ENCODE results near the gene THAP8.
"Not testable (repeated sequence)": the region's sequence is repeated elsewhere in the genome, so short reads cannot be mapped to it uniquely, and the experiment has no call there.

THAP8 gene

DNA sequence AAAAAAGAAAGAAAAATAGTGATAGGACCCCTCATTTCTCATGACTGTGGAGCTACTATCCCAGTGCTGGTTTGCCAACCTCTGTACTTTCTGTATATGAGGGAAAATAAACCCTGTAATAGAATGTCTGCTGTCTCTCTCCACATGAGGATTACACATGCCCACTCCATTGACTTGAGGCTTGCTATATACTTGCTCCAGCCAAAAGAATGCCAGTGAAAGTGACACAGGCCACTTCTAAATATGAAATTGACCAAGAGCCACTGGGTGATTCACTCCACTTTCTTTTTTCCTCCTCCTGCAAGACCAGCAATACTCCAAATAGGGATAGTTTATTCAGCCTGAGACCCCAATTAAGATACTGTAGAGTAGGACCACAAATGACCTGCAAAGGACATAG lies 6.2 kb downstream of the THAP8 start:
- TF ChIP-seq EZH2 (IDR thresholded peaks at IDR 0.05) (no peak), POLR2AphosphoS5 (IDR thresholded peaks at IDR 0.05; ENCODE audit: borderline replicate concordance, low read depth, low read length) (no peak), FOXP2 (optimal IDR thresholded peaks at IDR 0.05; ENCODE audit: control extremely low read depth, extremely low read length, insufficient read depth) (no peak)
- Histone ChIP-seq H3K36me3 (ENCODE audit: insufficient read depth, low read length) (no peaks in the 10 kb centered on the region), H3K9me3 (ENCODE audit: low read depth, low read length) (no peaks in the 10 kb centered on the region), H3K4me3 (no peak overlapping the region), H3K27ac (no peak overlapping the region), H3K9ac (ENCODE audit: insufficient read length) (no peak overlapping the region)
- DNase-seq (ENCODE audit: low read depth, low spot score), result no peak

DNA sequence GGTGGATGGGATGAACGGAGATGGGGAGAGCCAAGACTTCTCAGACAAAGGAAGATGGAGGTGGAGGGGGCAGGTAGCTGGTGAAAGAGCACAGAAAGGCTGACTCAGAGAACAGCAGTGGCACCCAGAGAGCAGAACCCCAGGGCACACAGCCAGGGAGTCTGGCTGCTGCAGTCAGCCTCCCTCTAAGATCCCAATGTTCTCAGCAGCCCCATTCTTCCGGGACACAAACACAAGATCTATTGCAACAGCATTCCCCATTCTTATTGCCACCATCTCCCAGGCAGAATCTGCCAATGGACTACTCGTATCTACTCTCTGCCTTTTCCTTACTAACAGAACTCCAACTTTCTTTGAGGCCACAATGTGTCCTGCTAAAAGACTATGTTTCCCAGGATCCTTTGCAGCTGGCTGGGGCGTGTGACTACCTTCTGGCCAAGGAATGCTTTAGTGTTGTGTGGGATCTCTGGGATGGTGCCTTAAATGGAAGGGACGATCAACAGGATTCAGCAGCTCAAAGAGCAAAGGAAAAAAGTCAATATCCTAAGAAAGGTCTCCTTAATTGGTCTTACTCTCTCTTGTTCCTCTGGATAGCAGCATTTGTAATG lies 7.5 kb downstream of the THAP8 start:
- Histone ChIP-seq H3K27ac (no peak overlapping the region), H3K36me3 (ENCODE audit: insufficient read depth, low read length) (no peaks in the 10 kb centered on the region), H3K9ac (ENCODE audit: insufficient read length) (no peak overlapping the region), H3K9me3 (ENCODE audit: low read depth, low read length) (no peaks in the 10 kb centered on the region), H3K4me3 (no peak overlapping the region)
- TF ChIP-seq EZH2 (IDR thresholded peaks at IDR 0.05), result no peak
- TF ChIP-seq FOXP2 (optimal IDR thresholded peaks at IDR 0.05; ENCODE audit: control extremely low read depth, extremely low read length, insufficient read depth), result no peak
- TF ChIP-seq POLR2AphosphoS5 (IDR thresholded peaks at IDR 0.05; ENCODE audit: borderline replicate concordance, low read depth, low read length), result no peak
- DNase-seq (ENCODE audit: low read depth, low spot score), result no peak

DNA sequence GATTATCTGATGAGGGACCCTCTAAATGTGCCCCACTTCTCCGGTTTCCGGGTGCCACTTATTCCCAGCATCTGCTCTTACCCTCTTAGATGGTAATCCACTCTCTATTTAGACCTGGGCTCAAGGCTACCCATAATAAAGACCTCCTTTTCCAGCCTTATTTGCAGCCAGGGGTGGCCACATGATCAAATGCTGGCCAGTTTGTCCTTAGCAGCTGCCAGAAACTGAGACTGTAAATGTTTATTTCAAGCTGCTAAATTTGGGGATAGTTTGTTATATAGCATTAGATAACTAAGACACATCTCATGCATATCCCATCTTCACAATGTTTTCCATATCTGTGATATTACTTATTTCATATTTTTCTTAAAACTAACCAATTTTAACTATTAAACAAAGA lies 10.1 kb downstream of the THAP8 start:
- TF ChIP-seq POLR2AphosphoS5 (IDR thresholded peaks at IDR 0.05; ENCODE audit: borderline replicate concordance, low read depth, low read length) (no peak), EZH2 (IDR thresholded peaks at IDR 0.05) (no peak), FOXP2 (optimal IDR thresholded peaks at IDR 0.05; ENCODE audit: control extremely low read depth, extremely low read length, insufficient read depth) (no peak)
- no peaks in the 10 kb centered on the region for H3K36me3 ChIP-seq (ENCODE audit: insufficient read depth, low read length)
- no peak overlapping the region for H3K27ac ChIP-seq
- no peak overlapping the region for H3K4me3 ChIP-seq
- H3K9me3 ChIP-seq (ENCODE audit: low read depth, low read length), result no peaks in the 10 kb centered on the region
- no peak overlapping the region for H3K9ac ChIP-seq (ENCODE audit: insufficient read length)
- no peak for DNase-seq (ENCODE audit: low read depth, low spot score)

DNA sequence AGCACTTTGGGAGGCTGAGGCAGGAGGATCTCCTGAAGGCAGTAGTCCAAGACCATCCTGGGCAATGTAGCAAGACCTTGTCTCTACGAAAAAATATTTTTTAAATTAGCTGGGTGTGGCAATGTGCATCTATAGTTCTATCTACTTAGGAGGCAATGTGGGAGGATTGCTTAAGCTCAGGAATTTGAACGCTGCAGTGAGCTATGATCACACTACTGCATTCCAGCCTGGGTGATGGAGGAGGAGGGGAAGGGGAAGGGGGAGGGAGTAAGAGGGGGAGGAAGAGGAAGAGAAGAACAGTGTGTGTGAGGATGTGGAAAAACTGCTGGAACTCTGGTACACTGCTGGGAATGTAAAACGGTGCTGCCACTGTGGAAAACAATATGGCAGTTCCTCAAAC lies 12.3 kb downstream of the THAP8 start:
- no peak overlapping the region for H3K9ac ChIP-seq (ENCODE audit: insufficient read length)

DNA sequence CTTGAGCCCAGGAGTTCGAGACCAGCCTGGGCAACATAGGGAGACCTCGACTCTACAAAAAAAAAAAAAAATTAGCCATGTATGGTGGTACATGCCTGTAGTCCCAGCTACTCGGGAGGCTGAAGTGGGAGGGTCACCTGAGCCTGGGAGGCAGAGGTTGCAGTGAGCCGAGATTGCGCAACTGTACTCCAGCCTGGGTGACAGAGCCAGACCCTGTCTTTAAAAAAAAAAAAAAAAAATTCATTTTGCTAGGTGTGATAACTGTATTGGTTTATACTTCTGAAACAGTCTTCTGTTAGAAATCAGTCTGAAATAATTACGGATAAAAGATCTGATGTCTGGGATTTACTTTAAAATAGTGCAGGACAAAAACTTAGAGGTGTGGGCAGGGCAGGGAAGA lies 13.0 kb downstream of the THAP8 start:
- H3K27ac ChIP-seq, result peak overlapping the region; percentile 73; the same call in 1 of the 2 replicates
- H3K9ac ChIP-seq (ENCODE audit: insufficient read length); H3K9me3 ChIP-seq (ENCODE audit: low read depth, low read length); H3K4me3 ChIP-seq; DNase-seq (ENCODE audit: low read depth, low spot score); H3K36me3 ChIP-seq (ENCODE audit: insufficient read depth, low read length): not testable (repeated sequence)

More for the DNA sequence above, 12.3 kb downstream of the THAP8 start:
- no peaks in the 10 kb centered on the region for H3K36me3 ChIP-seq (ENCODE audit: insufficient read depth, low read length)
- TF ChIP-seq POLR2AphosphoS5 (IDR thresholded peaks at IDR 0.05; ENCODE audit: borderline replicate concordance, low read depth, low read length) (no peak), EZH2 (IDR thresholded peaks at IDR 0.05) (no peak), FOXP2 (optimal IDR thresholded peaks at IDR 0.05; ENCODE audit: control extremely low read depth, extremely low read length, insufficient read depth) (no peak)
- peak overlapping the region; percentile 73 for H3K27ac ChIP-seq
- H3K9me3 ChIP-seq (ENCODE audit: low read depth, low read length), result no peaks in the 10 kb centered on the region
- no peak overlapping the region for H3K4me3 ChIP-seq
- no peak for DNase-seq (ENCODE audit: low read depth, low spot score)

DNA sequence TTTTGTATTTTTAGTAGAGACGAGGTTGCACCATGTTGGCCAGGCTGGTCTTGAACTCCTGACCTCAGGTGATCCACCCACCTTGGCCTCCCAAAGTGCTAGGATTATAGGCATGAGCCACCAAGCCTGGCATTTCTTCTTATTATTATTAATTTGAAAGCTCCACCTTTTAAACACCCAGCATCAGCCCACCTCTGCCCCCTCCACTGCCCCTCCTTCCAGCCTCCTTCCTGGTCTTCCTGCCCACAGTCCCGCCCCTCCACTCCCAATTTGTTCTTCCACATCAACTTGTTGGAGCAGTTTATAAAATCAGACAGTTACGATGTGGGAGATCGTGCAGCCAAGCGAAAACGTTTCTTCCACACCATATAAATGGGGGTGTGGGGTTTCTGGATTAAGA lies 13.6 kb downstream of the THAP8 start:
- Histone ChIP-seq H3K9me3 (ENCODE audit: low read depth, low read length) (no peaks in the 10 kb centered on the region), H3K36me3 (ENCODE audit: insufficient read depth, low read length) (no peaks in the 10 kb centered on the region), H3K27ac (no peak overlapping the region), H3K4me3 (no peak overlapping the region), H3K9ac (ENCODE audit: insufficient read length) (no peak overlapping the region)
- DNase-seq (ENCODE audit: low read depth, low spot score), result no peak
- TF ChIP-seq EZH2 (IDR thresholded peaks at IDR 0.05) (no peak), FOXP2 (optimal IDR thresholded peaks at IDR 0.05; ENCODE audit: control extremely low read depth, extremely low read length, insufficient read depth) (no peak), POLR2AphosphoS5 (IDR thresholded peaks at IDR 0.05; ENCODE audit: borderline replicate concordance, low read depth, low read length) (no peak)

DNA sequence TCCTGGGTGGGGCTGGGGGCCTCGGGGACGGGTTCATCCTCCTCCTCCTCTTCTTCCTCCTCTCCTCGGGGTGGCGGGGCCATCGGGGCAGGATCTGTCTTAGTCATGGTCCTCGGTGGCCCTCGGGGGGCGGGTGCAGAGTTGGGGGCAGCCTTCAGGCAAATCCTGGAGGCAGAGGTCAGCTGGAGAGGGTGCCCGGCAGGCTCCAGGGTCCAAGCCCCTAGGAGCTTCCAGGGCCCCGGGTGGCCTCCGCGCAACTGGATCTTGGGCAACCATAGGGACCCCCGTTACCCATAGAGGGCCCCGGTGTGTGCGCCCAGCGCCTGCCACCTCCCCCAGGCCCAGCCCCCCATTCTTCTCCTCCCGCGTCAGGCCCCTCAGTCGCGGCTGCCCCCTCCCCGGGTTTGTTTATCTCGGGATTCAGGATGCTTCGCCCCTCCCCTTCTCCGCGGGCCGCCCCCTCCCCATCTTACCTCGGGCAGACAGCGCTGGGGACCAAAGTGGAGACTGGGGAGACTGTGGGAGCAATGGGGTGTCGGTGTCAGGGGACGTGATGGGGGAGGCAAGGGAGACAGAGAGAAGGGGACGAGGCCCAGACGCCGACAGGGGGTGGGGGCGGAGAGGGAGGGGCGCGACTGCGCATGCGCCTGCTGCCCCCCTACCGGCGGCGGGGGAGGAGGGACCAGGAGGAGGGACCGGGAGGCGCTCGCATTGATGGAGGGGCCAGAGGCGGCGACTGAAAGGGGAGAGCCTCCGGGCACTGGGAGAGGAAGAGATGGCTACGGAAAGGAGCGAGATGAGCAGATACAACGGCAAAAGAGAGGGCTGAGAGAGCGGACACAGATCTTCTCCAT lies 21.6 kb downstream of the THAP8 start, which contains the start of gene CLIP3:
Gene CLIP3 (minus strand): TSS at position 623 of the 854 bp plus-strand sequence. CDS start 516 bp downstream, at position 107.
- H3K4me3 ChIP-seq, result peak within 1 kb of the TSS; percentile 71
- no peaks in the 10 kb centered on the region for H3K36me3 ChIP-seq (ENCODE audit: insufficient read depth, low read length)

DNA sequence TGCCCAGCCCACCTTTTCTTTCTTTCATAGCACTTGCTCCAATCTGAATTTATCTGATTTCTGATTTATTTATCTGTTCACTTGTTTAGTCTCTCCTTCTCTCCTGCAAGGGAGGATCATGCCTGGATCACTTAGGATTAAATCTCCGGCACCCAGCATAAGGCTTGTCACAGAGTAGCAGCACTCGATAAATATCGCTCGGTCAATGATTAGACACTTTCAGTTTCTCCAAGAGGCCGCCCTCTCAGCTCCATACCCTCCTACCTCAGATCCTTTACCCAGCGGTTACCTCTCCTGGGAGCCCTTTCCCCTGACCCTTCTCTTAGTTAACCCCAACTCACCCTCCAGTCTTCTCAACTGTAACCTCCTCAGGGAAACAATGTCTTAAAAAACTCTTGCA lies 22.8 kb downstream of the THAP8 start:
- no peak overlapping the region for H3K27ac ChIP-seq
- DNase-seq (ENCODE audit: low read depth, low spot score), result no peak
- TF ChIP-seq POLR2AphosphoS5 (IDR thresholded peaks at IDR 0.05; ENCODE audit: borderline replicate concordance, low read depth, low read length) (no peak), EZH2 (IDR thresholded peaks at IDR 0.05) (no peak), FOXP2 (optimal IDR thresholded peaks at IDR 0.05; ENCODE audit: control extremely low read depth, extremely low read length, insufficient read depth) (no peak)
- H3K9ac ChIP-seq (ENCODE audit: insufficient read length), result no peak overlapping the region
- H3K36me3 ChIP-seq (ENCODE audit: insufficient read depth, low read length), result no peaks in the 10 kb centered on the region
- H3K4me3 ChIP-seq, result no peak overlapping the region
- H3K9me3 ChIP-seq (ENCODE audit: low read depth, low read length), result no peaks in the 10 kb centered on the region

More for the DNA sequence above, 21.6 kb downstream of the THAP8 start, which contains the start of gene CLIP3:
- Histone ChIP-seq H3K27ac (no peak within 1 kb of the TSS), H3K9ac (ENCODE audit: insufficient read length) (peak within 1 kb of the TSS; percentile 0), H3K9me3 (ENCODE audit: low read depth, low read length) (no peaks in the 10 kb centered on the region)
- TF ChIP-seq POLR2AphosphoS5 (IDR thresholded peaks at IDR 0.05; ENCODE audit: borderline replicate concordance, low read depth, low read length), result peak; percentile 42; the same call in 1 of the 2 replicates
- no peak for TF ChIP-seq FOXP2 (optimal IDR thresholded peaks at IDR 0.05; ENCODE audit: control extremely low read depth, extremely low read length, insufficient read depth)
- DNase-seq (ENCODE audit: low read depth, low spot score), result no peak

All from SK-N-MC (cell line).